Measurements from ENCODE around the gene PKN1.

PKN1 gene

DNA sequence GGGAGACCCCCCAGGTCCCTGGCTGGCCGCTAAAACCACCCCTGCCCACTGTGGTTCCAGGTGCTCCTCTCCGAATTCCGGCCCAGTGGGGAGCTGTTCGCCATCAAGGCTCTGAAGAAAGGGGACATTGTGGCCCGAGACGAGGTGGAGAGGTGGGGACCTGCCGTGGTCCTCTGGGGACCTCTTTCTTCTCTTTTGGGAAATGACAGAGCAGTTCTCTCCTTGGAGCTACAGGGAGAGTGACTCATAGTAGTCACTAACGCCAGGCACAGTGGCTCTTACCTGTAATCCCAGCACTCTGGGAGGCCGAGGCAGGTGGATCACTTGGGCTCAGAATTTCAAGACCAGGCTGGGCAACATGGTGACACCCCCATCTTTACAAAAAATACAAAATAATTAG is 34.7 kb downstream of the PKN1 start:
- DNase-seq: no peak

DNA sequence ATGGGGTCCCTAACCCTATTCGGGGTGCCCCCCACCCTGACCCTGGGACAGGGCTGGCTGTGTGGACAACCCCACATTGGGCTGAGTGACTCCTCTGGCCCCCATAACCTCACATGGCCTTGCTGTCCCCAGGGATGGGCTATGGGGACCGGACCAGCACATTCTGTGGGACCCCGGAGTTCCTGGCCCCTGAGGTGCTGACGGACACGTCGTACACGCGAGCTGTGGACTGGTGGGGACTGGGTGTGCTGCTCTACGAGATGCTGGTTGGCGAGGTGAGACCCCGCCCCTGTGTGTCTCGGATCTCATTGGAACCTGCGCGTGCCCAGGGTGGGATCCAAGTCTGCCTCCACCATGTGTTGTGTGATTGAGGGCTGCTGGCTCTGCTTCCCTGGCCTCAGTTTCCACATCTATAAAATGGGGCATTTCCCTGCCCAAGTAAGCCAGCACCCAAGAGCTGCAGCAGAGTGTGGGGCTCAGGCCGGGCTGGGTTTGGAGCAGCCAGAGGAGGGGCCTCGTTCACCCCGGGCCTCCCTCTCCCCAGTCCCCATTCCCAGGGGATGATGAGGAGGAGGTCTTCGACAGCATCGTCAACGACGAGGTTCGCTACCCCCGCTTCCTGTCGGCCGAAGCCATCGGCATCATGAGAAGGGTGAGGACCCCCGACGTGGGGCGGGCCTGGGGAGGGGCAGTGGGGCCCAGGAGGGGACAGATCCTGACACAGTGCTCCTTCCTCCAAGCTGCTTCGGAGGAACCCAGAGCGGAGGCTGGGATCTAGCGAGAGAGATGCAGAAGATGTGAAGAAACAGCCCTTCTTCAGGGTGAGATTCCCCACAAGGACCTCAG is 37.1 kb downstream of the PKN1 start:
- no peak for DNase-seq

DNA sequence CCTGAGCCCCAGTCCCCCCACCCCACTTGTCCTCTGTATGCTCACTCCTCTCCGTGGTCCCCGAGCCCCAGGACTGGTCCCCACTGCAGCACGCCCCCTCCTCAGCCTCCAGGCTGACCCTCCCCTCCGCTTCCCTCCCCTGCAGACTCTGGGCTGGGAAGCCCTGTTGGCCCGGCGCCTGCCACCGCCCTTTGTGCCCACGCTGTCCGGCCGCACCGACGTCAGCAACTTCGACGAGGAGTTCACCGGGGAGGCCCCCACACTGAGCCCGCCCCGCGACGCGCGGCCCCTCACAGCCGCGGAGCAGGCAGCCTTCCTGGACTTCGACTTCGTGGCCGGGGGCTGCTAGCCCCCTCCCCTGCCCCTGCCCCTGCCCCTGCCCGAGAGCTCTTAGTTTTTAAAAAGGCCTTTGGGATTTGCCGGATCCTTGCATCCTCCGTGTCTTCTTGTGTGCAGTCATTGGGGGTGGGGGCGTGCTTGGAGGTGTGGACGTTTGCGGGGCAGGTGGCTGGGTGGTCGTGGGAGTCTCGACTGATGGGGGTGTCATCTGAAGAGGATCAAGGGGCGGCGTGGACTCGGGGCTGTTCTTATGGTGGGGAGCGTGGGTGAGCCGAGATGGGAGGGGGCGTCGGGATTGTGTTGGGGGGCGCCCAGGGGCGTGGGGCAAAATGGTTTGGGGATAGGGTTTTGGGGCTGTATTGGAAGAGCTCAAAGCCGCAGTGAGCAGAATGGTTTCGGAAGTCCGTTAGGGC is 38.5 kb downstream of the PKN1 start:
- DNase-seq: no peak

DNA sequence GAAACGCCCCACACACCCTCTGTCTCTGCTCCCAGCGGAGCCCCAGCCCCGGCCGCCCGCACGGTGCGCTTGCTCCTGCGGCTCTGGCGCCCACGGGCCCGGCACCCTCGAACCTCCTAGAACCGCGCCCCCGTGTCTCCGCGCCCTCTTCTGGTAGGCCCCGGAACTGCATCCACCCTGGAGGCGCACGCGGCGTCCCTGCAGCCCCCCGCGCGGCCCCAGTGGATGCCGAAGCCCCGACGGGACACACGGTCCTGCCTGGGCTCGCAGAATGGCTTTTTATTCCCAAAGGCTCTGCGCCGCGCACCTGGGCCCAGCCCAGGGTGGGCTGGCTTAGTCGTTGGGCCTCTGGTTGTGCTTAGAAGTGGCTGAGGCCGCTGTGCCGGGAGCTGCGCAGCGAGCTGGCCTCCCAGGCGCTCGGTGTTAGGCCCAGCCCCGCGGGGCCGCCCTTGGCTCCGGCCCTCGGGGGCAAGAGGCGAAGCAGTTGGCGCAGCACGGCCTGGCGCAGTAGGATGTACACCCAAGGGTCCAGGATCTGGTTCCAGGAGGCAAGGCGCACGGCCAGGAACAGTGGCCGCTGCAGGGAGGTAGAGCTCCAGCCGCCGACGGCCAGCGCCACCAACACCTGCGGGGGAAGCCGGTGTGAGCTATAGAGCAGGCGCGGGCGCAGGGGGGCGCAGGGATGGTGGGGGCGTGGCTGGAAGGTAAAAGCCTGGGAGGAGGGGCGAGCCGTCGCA is 39.3 kb downstream of the PKN1 start:
- DNase-seq: no peak

DNA sequence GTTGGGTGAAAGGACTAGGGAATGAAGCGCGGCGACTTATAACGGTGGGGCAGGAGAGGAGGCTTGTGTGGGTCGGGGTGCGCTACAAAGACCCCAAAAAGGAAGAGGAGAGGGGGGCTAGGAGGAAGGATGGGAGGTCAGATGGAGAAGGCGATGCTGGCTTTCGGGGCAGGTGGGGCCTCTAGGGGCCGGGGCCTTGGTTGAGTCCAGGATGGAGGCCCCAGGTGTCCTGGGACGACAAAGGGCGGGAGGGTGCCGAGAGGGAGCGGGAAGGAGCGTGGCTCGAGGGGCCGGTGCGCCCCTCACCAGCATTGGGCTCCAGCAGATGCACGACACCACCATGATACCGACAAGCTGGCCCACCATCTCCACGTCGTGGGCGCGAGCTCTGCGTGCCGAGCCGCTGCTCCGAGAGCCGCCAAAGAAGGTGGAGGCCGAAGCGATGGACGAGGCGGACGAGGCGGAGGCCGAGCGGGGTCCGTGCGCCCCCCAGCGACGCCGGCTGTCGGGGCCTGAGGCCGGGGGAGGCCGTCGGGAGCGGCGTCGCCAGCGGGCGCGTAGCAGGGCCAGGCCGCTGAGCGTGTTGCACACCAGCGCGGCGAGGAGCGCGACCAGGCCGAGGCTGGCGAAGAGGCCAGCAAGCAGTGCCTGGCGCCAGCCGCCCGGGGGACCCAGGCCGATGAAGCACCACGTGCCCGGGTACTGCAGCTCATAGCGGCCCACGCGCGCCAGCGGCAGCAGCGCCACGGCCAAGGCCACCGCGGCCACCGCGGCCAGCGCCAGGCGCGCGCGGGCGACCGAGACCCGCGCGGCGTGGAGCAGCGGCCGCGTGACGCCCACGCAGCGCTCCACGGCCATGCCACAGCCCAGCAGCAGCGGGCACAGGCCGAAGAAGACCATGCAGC is 40.2 kb downstream of the PKN1 start:
- no peak for DNase-seq

DNA sequence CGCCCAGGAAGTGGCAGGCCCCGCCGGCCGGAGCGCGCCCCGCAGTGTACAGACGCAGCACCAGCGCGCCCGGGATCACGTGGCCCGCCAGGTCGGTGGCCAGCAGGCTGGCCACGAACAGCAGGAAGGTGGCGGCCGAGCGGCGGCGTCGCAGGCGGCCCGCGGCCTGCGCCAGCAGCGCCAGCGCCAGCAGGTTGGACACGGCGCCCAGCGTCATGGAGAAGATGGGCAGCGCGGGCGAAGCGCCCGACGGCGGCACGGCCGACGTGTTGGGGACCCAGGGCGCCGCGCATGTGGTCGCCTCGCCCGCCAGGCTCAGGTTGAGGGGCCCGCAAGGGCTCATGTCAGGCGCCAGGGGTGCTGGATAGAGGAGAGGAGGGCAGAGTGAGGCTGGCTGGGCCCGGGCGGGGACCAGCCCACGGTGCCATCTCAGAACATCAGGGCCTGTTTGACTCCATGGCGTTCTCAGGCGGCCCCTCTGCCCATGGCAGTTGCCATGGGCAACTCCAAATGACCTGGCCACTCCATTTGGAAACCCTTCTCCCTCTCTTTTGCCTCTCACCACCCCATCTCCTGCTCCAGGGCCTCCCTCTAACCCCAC is 41.0 kb downstream of the PKN1 start:
- DNase-seq: no peak

DNA sequence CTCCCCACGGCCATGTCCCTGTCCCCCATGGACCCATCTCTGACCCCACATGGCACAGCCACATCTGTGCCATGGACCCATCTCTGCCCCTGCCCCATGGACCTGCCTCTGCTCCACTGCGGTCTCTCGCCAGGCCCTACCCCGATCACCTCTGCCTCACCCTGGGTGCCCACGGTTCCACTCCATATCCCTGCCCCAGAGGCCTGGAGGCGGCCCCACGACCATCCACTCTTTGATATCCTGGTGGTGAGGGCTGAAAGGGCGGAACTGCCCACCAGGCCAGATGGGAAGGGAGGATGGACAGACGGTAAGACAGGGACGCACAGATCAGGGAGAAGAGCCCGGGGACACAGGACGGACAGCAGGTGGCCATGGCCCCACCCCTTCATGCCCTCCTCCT is 41.7 kb downstream of the PKN1 start:
- DNase-seq: no peak

DNA sequence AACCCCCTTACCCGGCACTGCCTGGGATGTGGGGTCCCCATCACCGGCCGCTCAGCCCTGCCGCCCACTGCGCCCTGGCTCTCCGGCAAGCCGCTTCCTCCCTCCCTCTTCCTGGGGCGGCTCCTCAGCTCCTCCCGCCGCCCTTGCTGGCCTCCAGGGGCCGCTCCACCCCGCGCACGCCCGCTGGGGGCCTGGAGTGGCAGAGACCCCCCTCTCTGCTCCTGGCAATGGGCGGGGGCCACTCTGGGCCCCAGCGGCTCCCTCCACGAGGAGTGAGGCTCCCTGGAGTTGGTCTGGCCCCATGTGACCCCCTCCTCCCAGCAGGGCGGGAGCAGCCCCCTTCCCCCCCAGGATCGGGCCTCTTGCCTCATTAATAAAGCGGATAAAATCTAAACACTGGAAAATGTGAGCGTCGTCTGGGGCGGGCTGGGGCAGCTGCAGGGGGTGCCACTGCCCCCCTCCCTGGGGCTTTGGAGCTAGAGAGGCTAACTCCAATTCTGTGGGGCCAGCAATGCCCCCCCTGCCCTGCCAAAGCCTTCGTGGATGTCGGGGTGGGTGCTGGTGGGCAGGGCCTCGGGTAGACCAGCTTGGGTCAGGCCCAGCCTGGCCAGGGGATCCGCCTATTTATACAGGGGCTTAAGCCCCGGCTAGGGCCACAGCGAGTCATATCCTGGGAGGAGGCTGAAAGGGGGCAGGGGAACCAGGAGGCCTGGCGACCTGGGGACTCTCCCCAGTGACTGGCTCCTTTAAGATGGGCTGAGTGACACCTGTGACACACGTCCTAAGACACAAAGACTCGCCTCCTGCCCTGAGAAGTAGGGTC is 42.4 kb downstream of the PKN1 start, which contains the start of gene PTGER1:
Gene PTGER1 (minus strand): TSS at position 104 of the 823 bp plus-strand sequence. CDS start 1,034 bp downstream, outside the sequence.
- DNase-seq: no peak

DNA sequence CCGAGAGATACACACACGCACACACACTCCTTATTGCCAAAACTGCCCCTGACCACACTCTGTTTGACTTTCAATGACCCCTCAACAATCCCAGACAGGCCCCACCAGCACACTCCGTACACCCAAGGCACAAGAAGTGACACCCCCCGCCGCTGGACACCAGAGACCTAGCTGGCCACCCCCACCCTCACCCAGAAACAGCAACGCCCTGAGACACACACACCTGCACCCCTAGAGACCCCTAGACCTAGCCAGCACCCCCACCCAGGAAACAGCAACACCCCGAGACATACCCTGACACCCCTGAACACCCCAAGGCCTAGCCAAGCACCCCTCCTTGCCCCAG is 43.2 kb downstream of the PKN1 start:
- DNase-seq: no peak

DNA sequence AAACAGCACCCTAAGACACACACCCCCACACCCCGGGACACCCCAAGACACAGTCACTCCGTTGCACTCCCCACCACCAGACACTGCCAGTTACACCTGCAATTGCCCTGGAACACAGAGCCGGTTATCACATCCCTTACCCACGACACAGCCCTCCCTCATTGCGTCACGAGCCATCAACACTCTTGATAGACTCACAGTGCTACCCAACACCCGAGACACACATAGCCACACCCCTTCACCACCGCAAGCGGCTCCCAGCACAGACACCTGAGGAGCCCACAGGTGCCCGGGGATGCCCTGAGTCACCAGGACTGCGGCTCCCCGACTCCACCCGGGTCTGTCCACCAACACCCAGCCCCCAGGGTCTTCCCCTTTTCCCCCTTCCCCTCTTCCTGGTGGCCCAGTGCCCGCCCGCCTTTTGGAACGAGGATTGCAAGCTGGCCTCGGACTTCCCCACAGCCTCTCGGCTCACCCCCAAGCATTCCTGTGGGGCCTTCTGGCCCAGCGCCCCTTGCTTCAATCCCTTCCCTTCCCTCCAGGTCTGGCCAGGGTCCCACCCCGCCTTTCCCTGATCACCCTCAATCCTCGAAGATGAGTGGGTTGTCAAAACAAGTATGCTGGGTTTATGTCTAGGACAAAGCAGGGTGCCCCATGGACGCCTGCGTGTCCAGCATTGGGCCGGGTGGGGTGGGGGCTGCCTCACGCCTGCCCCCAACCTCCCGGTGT is 43.7 kb downstream of the PKN1 start:
- no peak for DNase-seq

DNA sequence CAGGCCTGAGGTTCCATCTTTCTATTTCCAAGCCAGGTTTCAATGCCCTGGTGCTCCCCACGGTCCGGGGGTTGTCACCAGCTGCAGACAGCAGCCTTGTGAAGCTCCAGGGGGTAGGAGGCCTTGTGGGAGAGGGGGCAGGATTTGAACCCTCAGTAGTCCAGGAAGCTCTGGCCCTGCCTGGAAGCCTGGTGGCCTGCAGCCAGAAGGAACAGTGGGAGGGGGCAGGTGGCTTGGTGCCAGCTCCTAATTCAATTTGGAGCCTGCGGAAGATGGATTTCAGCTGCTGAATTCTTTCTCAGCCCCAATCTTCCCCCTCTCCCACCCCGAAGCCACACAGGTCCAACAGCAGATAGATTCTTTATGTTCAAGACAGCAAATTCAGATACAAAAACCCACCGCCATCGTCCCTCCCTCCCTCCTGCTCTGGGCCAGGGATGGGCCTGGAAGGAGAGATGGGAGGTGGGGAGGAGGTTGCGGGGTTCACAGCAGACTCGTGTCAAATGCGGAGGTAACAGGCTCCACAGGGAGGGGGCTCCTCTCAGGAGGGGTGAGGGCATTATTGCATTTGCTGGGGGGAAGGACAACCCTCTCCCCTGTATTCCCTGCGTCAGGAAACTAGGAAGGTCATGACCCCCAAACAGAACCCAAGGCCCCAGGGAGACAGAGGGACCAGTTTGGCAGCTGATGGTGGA is 44.5 kb downstream of the PKN1 start:
- no peak for DNase-seq

DNA sequence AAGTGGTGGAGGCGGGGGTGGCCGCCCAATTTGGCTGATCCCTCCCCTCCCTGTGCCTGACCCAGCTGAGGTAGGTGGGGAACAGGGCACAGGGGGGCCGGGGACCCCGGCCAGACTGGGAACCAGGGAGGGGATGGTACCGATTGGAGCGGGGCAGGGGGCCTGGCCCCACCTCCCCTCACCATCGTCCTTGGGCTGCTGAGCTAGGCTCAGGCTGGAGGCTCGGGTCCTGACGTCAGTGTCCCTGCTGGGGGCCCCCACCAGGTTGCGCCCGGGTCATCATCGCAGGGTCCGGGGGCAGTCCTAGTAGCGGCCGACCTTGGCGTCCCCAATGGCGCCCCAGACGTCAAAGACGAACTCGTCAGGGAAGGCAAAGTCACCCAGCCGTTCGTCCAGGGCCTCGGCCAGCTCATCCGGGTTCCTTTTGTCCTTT is 45.0 kb downstream of the PKN1 start:
- DNase-seq: no peak

DNA sequence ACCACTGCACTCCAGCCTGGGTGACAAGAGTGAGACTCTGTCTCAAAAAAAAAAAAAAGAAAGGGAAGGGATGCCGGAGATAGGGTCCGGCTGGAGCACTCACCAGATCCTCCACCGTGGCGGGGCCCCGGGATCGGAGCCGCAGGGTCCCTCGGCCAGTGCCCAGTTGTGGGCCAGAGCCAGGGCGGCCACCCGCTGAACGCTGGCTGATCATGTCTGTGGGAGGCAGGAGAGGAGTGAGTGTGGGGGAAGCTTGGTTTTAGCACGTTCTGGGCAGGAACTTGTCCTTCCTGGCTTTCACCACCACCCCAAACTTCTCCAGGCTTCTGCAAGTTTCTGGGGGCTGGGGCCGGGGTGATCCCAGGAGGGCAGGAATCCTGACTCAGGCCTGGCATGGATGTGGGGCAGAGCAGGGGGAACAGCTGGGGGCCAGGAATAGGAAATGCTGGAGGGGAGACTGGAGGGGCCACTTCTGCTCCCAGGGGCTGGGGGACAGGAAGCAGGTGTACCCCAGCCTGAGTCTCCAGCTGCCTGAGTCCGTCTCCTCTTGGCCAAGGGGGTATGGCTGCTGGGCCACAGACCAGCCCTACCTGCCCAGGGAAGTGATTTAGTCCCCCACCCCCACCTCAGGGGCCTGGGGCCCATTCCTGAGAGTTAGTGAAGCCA is 46.3 kb downstream of the PKN1 start:
- DNase-seq: no peak

DNA sequence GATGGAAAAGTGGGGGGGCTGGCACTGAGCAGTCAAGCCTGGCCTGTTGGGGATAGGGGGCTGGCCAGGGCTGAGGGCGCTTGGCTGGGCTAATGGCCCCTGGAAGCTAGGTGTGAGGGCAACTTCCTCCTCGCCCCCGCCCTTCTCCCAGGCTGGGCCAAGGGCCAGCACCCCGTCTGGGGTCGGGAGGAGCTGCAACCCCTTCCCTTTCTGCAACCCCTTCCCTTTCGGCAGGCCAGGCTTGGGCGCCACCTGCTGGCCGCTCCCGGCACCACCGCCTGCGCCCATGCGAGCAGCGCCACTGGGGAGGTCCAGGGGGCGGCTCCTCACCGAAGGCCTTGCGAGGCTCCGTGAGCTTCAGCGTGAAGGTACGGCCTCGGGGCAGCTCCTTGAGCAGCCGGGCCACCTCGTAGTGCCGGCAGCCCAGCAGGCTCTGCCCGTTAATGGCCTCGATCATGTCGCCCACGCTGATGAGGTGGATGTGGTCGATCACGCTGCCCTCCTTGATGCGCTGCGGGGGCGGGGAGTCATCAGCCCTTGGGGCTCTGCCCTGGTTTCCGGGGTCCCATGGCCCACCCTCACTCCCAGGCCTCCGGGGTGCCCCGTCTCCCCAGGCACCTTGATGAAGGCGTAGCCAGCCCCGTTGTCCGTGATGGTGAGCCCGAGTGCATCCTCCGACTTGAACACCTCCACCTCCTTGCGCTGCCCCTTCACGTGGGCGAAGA is 47.0 kb downstream of the PKN1 start:
- DNase-seq: no peak

DNA sequence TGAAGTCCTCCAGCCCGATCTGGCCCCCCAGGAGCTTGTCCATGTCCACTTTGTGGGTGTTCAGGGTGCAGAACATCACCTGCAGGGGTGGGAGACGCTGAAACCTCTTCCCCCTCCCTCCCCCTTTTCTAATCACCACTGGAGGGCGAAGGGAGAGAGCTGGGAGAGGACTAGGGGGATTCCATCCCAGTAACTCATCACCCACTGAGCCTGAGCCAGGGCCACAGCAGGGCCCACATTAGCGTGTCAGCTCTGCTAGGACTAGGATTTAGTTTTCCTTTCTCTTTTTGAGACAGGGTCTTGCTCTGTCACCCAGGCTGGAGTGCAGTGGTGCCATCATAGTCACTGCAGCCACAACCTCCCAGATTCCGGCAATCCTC is 47.6 kb downstream of the PKN1 start:
- DNase-seq: no peak

DNA sequence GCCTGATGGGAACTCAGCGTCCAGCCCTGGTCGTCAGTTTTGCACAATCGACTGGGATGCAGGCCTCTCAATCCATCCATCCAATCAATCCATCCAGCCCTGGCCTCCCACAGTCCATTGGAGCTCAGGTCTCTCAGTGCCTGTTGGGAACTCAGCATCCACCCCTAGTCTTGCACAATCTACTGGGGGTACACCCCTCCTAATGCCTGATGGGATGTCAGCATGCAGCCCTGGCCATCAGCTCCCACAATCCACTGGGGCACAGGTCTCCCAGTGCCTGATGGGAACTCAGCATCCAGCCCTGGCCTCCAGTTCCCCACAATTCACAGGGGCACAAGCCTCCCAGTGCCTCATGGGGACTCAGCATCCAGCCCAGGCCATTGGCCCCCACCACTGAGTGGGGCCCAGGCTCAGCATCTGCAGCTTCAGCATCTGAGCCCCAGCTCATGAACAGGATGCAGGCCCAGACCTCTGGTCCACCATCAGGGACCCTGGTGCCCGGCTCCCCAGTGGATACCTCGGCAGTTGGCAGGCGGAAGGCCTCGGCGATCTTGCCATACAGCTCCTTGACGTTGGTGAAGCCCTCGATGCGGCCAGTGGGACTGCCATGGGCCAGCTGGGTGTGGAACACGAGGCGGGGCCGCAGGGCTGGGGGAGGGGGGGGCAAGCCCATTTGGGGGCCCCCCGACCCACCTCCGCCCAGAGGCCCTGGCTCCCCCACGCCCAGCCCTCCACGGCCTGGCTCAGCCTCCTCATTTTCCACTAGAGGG is 49.3 kb downstream of the PKN1 start:
- no peak for DNase-seq

DNA sequence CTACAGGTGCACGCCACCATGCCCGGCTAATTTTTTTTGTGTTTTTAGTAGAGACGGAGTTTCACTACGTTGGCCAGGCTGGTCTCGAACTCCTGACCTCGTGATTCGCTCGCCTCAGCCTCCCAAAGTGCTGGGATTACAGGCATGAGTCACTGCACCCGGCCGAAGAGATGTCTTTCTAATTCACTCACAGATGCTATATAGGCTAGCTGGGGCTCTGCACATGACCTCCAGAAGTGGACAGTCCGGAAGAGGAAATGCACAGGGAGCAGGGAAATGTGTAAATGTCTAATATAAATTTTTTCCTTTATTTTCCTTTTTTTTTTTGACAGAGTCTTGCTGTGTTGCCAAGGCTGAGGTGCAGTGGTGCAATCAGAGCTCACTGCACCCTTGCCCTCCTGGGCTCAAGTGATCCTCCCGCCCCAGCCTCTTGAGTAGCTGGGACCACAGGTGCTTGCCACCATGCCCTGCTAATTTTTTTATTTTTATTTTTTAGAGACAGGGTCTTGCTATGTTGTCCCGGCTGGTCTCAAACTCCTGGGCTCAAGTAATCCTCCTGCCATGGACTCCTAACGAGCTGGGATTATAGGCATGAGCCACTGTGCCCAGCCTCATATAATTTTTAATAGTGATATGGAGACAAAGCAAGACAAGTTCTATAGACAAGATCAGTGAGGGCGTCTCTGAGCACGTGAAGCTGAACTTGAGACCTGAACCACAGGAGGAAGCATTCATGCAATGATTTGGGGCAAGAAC is 54.4 kb downstream of the PKN1 start:
- no peak for DNase-seq

Data from NCI-H187 (cell line).